IPS-15b (cell line): ENCODE results near the gene LDLRAD4.

Experiments used
- H3K27me3 ChIP-seq: one replicate; pipeline ENCODE4 v1.6.1; 2013; ENCODE audit warnings: low read length; ENCODE audit not compliant: control insufficient read depth, insufficient read depth
- H3K36me3 ChIP-seq: one replicate; pipeline ENCODE4 v1.6.1; 2013; ENCODE audit warnings: low read length; ENCODE audit not compliant: control insufficient read depth, insufficient read depth
- H3K4me1 ChIP-seq: one replicate; pipeline ENCODE4 v1.6.1; 2013; ENCODE audit warnings: mild to moderate bottlenecking, low read length; ENCODE audit not compliant: control insufficient read depth, insufficient read depth
- H3K4me3 ChIP-seq: one replicate; pipeline ENCODE4 v1.5.1; 2013; ENCODE audit warnings: low read depth, low read length
- H3K9ac ChIP-seq: one replicate; pipeline ENCODE4 v1.6.1; 2013; ENCODE audit warnings: low read depth, mild to moderate bottlenecking, low read length
- H3K9me3 ChIP-seq: one replicate; pipeline ENCODE4 v1.6.1; 2013; ENCODE audit warnings: mild to moderate bottlenecking, low read length; ENCODE audit not compliant: control insufficient read depth, insufficient read depth

Gene LDLRAD4

DNA sequence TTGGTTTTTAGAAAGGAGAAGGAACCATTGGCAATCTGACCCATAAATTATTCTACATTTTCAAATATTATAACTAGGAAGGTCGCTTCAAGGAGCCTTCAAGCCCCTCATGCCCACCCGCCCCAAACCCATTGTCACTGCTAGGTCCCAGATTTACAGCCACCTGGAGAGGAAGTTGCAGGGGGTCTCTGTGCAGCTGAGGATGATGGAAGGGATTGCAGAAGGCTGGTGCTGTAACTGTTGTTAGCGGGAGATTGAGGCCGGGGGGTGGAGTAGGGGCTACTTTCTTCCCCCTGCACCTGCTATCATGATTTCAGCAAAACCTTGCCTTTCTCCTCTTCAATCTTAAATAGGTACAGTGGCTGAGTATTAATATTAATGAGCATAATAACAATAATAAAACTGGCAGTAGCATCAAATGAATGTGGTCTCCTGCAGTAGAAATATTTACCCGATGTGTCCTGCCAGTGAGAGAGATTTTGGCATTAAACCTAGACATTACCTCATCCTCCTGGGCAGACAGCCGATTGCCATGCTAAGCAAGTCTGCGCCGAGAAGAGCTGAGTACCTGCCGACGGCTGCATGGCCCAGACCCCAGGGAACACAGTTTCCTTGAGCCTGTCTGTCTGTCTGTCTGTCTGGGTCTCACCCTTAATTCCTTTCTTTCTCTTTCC, 282.4 kb downstream of the LDLRAD4 start:
- no peaks in the 10 kb centered on the region for H3K36me3 ChIP-seq
- peaks cover 23% of the 10 kb centered on the region for H3K4me1 ChIP-seq
- peaks cover 4% of the 10 kb centered on the region for H3K9me3 ChIP-seq
- H3K9ac ChIP-seq: no peak overlapping the region
- H3K4me3 ChIP-seq: no peak overlapping the region
- peaks cover 5% of the 10 kb centered on the region for H3K27me3 ChIP-seq

DNA sequence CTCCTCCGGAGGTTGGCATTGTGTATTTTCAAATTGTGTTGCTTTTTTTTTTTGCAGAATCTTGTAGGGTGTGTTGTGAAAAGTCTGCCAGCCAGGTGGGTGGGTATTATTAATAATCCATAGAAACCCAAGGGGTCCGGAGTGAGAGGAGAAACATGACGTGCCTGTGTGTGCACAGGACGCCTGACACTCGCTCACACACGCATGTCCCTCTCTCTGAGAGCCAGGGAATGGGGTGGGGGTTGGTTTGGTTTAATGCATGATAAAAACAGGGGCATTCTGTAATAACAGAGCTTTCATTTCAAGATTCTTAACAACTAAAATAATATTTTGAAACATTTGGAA, 283.0 kb downstream of the LDLRAD4 start:
- Histone ChIP-seq H3K4me1 (peaks cover 23% of the 10 kb centered on the region), H3K9me3 (peaks cover 4% of the 10 kb centered on the region), H3K4me3 (no peak overlapping the region), H3K27me3 (peaks cover 5% of the 10 kb centered on the region), H3K36me3 (no peaks in the 10 kb centered on the region), H3K9ac (no peak overlapping the region)

DNA sequence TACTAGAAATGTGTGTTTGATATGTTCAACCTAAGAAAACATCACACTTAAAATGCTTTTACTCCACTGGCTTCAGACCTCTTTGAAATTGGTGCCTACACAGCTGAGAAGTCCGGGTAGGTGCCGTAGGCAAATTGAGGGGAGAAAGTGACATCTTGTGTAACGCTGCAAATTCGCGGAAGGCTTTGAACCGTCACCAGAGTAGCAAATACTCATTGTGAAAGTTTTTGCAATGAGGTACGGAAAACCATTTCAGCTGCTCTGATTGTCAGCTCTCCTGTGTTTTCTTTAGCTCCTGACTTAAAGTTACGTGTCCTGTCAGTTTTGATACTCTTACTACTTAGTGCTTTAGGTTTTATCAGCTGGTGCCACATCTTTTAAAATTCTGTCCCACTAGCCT, 283.3 kb downstream of the LDLRAD4 start:
- H3K4me3 ChIP-seq: no peak overlapping the region
- peaks cover 5% of the 10 kb centered on the region for H3K27me3 ChIP-seq
- peaks cover 23% of the 10 kb centered on the region for H3K4me1 ChIP-seq
- peaks cover 4% of the 10 kb centered on the region for H3K9me3 ChIP-seq
- H3K36me3 ChIP-seq: no peaks in the 10 kb centered on the region
- H3K9ac ChIP-seq: no peak overlapping the region

DNA sequence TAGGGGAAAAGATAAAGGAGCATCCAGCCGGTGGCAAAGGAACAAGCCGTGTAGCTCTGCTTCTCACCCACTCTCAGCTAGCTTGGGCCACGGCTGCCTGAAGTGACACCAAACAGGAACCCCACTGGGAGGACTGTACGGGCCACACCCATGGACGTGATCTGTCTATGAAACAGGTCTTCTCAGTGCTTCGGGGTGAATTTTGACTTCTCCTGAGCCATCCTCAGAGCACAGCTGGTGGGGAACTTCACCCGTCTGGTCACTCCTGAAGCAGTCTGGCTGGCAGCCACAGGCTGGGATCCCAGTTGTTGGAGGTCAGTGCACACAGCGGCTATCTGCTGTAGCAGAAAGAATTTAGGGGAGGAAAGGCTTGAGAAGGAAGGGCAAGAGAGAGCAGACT, 284.0 kb downstream of the LDLRAD4 start:
- H3K9ac ChIP-seq: no peak overlapping the region
- no peak overlapping the region for H3K4me3 ChIP-seq
- peaks cover 23% of the 10 kb centered on the region for H3K4me1 ChIP-seq
- H3K27me3 ChIP-seq: peaks cover 5% of the 10 kb centered on the region
- H3K36me3 ChIP-seq: no peaks in the 10 kb centered on the region
- peaks cover 4% of the 10 kb centered on the region for H3K9me3 ChIP-seq

DNA sequence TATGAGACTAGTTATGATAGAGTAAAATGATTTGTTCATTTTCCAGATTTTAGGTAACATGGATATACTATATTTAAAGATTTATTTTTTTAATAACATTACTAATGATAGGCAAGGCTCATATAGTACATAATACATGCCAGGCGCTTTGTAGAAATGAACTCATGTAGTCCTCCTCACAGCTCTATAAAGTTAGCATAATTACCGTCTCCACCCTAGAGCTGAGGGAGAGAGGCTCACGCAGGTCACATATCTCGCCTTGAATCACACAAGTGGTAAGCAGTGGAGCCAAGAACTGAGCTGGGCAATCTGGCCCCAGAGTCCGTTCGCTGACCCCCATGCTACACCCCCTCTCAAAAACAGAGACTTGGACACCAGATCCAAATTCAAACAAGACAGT, 285.3 kb downstream of the LDLRAD4 start:
- Histone ChIP-seq H3K27me3 (peaks cover 5% of the 10 kb centered on the region), H3K4me3 (no peak overlapping the region), H3K4me1 (peaks cover 23% of the 10 kb centered on the region), H3K36me3 (no peaks in the 10 kb centered on the region), H3K9me3 (no peaks in the 10 kb centered on the region), H3K9ac (no peak overlapping the region)

DNA sequence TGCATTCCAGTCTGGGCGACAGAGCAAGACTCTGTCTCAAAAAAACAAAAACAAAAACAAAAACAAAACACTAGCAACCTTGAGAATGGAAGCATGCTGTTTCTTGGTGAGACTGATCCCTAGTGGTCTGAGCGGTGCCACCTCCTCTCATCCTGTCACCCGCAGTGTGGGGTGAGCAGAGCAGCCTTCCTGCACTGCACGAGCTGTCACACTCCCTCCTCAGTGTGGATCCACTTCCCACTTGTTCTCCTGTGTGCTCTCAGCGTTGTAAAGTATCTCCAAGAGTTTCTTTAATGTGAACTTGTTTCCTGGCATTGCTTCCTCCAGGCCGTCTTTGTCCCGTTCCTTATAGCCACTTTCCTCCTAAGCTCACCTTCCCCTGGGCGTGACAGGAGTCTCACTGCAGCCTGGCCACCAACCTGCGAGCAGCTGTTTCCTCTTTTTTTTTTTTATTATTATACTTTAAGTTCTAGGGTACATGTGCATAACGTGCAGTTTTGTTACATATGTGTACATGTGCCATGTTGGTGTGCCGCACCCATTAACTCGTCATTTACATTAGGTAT, 287.3 kb downstream of the LDLRAD4 start:
- no peaks in the 10 kb centered on the region for H3K9me3 ChIP-seq
- H3K27me3 ChIP-seq: peaks cover 2% of the 10 kb centered on the region
- no peaks in the 10 kb centered on the region for H3K36me3 ChIP-seq

DNA sequence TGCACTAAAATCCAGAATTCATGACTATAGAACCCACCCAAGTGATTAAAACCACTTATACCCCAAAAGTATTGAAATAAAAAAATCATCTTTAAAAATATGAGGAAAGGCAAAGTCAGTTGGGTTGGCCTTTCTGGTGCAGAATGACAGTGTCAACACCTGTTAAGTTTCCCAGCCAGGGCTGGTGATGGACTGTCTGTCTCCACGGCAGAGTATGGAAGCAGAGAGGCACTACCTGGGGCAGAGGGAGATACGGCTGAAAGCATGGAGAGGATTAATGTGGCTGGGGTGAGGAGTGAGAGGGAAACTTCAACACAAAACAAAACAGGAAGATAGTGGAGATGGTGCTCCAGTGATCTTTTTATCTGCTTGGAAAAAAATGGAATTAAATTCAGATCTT, 292.0 kb downstream of the LDLRAD4 start:
- no peaks in the 10 kb centered on the region for H3K9me3 ChIP-seq
- peaks cover 7% of the 10 kb centered on the region for H3K4me1 ChIP-seq
- no peaks in the 10 kb centered on the region for H3K36me3 ChIP-seq
- no peaks in the 10 kb centered on the region for H3K27me3 ChIP-seq
- H3K4me3 ChIP-seq: no peak overlapping the region
- H3K9ac ChIP-seq: no peak overlapping the region

More for the DNA sequence above, 287.3 kb downstream of the LDLRAD4 start:
- no peak overlapping the region for H3K9ac ChIP-seq
- peaks cover 14% of the 10 kb centered on the region for H3K4me1 ChIP-seq
- no peak overlapping the region for H3K4me3 ChIP-seq

DNA sequence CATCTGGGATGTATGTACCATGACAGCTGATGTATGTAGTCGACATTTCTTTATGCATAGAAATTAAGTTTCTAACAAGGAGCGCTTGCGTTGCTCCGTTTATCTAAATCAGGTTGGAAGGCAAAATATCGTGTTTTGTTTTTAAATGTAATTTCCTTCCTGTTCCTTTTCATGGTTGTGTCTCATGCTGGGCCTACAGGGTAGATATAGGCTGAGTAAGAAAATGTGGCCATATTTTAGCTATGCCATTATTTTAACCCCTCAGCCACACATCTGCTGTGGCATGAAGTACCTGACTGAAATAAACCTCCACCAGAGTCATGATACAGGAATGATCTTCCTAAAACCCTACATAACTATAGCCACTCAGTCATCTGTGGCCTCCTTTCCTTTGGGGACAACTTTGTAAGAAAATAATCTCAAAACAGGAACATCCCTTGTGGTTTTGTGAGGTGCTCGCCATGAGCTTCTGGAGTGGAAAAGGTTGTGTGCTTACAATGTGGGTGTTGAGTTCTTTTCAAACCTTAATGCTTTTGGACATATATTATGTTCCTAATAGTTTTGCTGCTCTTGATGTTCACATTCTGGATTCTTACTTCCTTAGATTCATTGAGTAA, 293.5 kb downstream of the LDLRAD4 start:
- no peak overlapping the region for H3K4me3 ChIP-seq
- H3K9me3 ChIP-seq: no peaks in the 10 kb centered on the region
- H3K4me1 ChIP-seq: peaks cover 6% of the 10 kb centered on the region
- H3K36me3 ChIP-seq: no peaks in the 10 kb centered on the region
- H3K9ac ChIP-seq: no peak overlapping the region
- no peaks in the 10 kb centered on the region for H3K27me3 ChIP-seq

DNA sequence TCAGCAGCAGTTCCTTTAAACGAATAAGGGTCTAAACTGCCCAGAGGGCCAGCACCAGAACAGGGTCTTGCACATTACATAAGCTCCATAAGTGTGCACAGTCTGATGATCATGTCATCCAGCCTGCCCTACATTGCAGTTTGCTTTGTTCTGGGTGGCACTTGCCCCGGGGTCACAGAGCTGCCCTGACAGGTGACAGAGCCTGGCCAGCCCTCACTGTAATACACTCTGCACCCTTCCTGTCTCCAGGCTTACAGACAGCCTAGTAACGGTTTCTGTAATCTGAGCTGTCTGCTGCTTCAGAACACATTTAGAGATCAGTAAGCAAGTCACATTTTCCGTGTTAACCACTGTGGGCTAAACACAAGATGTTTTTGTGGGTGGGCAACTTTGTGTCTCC, 294.5 kb downstream of the LDLRAD4 start:
- Histone ChIP-seq H3K4me1 (peaks cover 6% of the 10 kb centered on the region), H3K27me3 (no peaks in the 10 kb centered on the region), H3K9me3 (no peaks in the 10 kb centered on the region), H3K9ac (no peak overlapping the region), H3K4me3 (no peak overlapping the region), H3K36me3 (no peaks in the 10 kb centered on the region)

DNA sequence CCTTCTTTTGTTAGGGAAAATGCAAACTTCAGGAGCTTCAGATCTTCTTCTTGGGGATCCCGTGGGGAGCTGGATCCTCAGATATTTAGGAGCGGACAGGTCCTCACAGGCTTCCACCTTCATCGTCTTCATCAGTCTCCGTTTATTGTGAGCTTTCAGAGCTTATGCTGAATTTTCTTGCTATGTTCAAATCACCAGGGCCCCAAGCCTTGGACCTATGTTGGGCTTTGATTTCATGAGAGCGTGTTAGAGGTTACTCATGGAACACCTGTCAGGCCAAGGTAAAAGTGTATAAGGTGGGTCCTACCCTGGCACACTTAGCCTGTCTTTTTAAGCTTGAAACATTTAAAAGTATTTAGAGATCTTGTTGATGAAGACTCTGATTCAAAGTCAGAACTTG, 294.9 kb downstream of the LDLRAD4 start:
- Histone ChIP-seq H3K4me1 (peaks cover 6% of the 10 kb centered on the region), H3K9me3 (no peaks in the 10 kb centered on the region), H3K27me3 (no peaks in the 10 kb centered on the region), H3K9ac (no peak overlapping the region), H3K36me3 (no peaks in the 10 kb centered on the region), H3K4me3 (no peak overlapping the region)

DNA sequence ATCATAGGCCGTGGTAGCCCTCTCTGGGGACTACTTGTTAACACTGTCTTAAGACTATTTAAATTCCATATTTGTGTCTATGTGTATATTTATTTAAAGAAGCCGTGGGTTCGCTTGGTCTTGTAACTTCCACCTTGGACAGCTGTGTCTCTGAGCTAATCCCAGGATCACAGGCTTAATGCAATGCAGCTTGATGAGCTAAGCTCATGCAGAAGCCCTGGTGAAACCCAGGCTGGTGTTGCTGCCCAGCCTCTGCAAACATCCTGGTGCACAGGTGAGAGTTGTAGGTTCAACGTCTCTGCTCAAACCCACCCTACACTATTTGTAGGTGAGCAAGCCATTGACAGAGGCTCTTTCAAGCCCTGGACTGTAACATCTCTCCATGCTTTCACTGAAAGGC, 296.0 kb downstream of the LDLRAD4 start:
- Histone ChIP-seq H3K27me3 (no peaks in the 10 kb centered on the region), H3K36me3 (no peaks in the 10 kb centered on the region), H3K9ac (no peak overlapping the region), H3K4me1 (peaks cover 6% of the 10 kb centered on the region), H3K4me3 (no peak overlapping the region), H3K9me3 (no peaks in the 10 kb centered on the region)

DNA sequence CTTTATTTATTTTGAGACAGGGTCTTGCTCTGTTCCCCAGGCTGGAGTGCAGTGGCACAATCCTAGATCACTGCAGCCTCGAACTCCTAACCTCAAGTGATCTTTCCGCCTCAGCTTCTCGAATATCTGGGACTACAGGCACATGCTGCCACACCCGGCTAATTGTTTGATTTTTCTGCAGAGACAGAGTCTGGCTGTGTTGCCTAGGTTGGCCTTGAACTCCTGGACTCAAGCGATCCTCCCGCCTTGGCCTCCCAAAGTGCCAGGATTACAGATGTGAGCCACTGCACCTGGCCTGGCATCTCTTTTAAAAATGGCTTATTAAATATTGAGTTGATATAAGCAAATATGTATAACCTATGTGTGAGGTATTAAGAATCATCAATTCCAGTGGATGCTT, 298.3 kb downstream of the LDLRAD4 start:
- Histone ChIP-seq H3K4me3 (no peak overlapping the region), H3K36me3 (no peaks in the 10 kb centered on the region), H3K9ac (no peak overlapping the region), H3K27me3 (no peaks in the 10 kb centered on the region), H3K9me3 (no peaks in the 10 kb centered on the region), H3K4me1 (peaks cover 6% of the 10 kb centered on the region)
